ENCODE measurements around the gene POU2F3.

Gene POU2F3

DNA sequence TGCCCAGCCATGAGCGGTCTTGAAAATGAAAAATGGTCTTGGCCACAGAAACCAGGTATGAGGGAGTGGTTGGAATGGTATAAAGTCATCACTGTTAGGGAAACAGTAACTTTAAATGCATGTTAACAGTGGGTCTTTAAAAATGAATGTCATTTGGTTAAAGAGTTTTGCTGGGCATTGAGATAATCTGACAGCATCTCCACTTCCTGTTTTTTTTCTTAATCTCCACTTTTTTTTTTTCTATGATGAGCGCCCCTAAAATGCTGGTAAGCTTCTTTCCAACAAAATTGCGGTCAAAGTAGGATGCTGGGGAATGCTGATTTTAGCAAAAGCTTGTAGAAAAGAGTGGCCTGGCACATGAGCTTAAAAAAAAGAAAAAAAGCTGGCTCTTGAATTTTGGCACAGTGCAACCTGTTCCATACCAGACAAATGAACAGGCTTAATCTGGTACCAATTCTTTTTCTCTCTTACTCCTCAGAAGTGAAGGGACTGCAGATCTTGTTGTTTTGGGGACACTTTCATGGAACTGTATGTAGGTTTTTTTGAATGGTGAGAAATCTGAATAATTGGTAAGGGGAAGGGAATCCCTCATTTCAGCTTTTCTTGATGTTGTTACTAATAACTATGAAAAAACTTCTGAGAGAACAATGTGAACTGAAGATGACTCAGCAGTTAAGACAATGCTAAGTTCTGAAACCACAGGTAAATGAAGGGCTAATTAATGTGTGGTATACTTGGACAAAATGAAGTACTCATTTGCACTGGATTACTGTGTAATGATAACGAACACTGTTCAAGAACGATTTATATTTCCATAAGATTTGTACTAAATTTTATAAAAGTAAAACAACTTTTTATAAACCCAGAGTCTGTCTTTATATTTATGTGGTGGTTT, 93.1 kb downstream of the POU2F3 start:
- no peaks in the 10 kb centered on the region for H3K9me2 ChIP-seq (replicated peaks; ENCODE audit: insufficient read depth, low read length)
- H3K9me3 ChIP-seq (replicated peaks; ENCODE audit: insufficient read depth, low read length), result no peaks in the 10 kb centered on the region
- H3K79me2 ChIP-seq (ENCODE audit: low read length), result peaks cover 17% of the 10 kb centered on the region
- no peaks in the 10 kb centered on the region for H3K36me3 ChIP-seq (replicated peaks; ENCODE audit: insufficient read depth, low read length)
- H3K27ac ChIP-seq (ENCODE audit: low read length), result peak overlapping the region; percentile 57; the same call in 1 of the 2 replicates
- H4K20me1 ChIP-seq (ENCODE audit: insufficient read depth, low read length), result no peaks in the 10 kb centered on the region
- peak overlapping the region; percentile 36 for H3K4me2 ChIP-seq (ENCODE audit: low read depth, low read length)
- H3K27me3 ChIP-seq (replicated peaks; ENCODE audit: insufficient read depth, low read length), result no peaks in the 10 kb centered on the region
- TF ChIP-seq EZH2 (optimal IDR thresholded peaks at IDR 0.05; ENCODE audit: low read depth, low read length) (no peak), EZH2phosphoT487 (IDR thresholded peaks at IDR 0.05; ENCODE audit: low read length) (no peak)
- TF ChIP-seq, protein P1, sequence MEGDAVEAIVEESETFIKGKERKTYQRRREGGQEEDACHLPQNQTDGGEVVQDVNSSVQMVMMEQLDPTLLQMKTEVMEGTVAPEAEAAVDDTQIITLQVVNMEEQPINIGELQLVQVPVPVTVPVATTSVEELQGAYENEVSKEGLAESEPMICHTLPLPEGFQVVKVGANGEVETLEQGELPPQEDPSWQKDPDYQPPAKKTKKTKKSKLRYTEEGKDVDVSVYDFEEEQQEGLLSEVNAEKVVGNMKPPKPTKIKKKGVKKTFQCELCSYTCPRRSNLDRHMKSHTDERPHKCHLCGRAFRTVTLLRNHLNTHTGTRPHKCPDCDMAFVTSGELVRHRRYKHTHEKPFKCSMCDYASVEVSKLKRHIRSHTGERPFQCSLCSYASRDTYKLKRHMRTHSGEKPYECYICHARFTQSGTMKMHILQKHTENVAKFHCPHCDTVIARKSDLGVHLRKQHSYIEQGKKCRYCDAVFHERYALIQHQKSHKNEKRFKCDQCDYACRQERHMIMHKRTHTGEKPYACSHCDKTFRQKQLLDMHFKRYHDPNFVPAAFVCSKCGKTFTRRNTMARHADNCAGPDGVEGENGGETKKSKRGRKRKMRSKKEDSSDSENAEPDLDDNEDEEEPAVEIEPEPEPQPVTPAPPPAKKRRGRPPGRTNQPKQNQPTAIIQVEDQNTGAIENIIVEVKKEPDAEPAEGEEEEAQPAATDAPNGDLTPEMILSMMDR (IDR thresholded peaks at IDR 0.05; ENCODE audit: low read length), result no peak
- peak overlapping the region; percentile 11; the same call in 1 of the 2 replicates for H3K9ac ChIP-seq (ENCODE audit: low read length)
- no peak overlapping the region for H3K4me3 ChIP-seq (ENCODE audit: low read length)
- peaks cover 26% of the 10 kb centered on the region for H3F3A ChIP-seq (ENCODE audit: insufficient read depth, low read length)
- DNase-seq, result peak; percentile 65
- H3K4me1 ChIP-seq (ENCODE audit: low read length), result peaks cover 19% of the 10 kb centered on the region
- H2AFZ ChIP-seq (ENCODE audit: low read length), result peak overlapping the region; percentile 41; the same call in 1 of the 2 replicates

DNA sequence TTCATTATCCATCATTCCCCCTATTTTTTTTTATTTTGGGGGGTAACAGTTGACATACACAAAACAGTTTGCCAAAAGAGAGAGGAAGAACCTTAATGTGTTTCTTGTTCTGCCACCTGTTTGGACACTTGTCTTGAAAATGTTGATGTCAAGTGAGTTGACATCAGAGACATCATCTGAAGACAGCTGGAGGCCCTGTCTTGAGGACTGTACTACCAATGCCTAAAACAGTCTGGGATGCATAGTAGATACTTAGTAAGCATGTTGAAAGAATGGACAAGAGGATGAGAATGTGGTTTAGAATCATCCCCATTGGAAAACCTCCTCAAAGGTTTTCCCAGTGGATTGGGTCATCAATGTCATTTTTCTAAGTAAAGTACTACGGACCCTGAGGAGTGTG, 93.9 kb downstream of the POU2F3 start:
- Histone ChIP-seq H3K9me3 (replicated peaks; ENCODE audit: insufficient read depth, low read length) (no peaks in the 10 kb centered on the region), H3K79me2 (ENCODE audit: low read length) (peaks cover 24% of the 10 kb centered on the region), H3K9me2 (replicated peaks; ENCODE audit: insufficient read depth, low read length) (no peaks in the 10 kb centered on the region), H3K27ac (ENCODE audit: low read length) (peak overlapping the region; percentile 57; the same call in 1 of the 2 replicates), H4K20me1 (ENCODE audit: insufficient read depth, low read length) (no peaks in the 10 kb centered on the region), H2AFZ (ENCODE audit: low read length) (no peak overlapping the region), H3K27me3 (replicated peaks; ENCODE audit: insufficient read depth, low read length) (no peaks in the 10 kb centered on the region), H3K36me3 (replicated peaks; ENCODE audit: insufficient read depth, low read length) (no peaks in the 10 kb centered on the region), H3K4me1 (ENCODE audit: low read length) (peaks cover 19% of the 10 kb centered on the region), H3K9ac (ENCODE audit: low read length) (no peak overlapping the region), H3F3A (ENCODE audit: insufficient read depth, low read length) (peaks cover 27% of the 10 kb centered on the region), H3K4me2 (ENCODE audit: low read depth, low read length) (peak overlapping the region; percentile 36), H3K4me3 (ENCODE audit: low read length) (no peak overlapping the region)
- TF ChIP-seq EZH2 (optimal IDR thresholded peaks at IDR 0.05; ENCODE audit: low read depth, low read length), result no peak
- no peak for TF ChIP-seq EZH2phosphoT487 (IDR thresholded peaks at IDR 0.05; ENCODE audit: low read length)
- TF ChIP-seq, protein P1 (IDR thresholded peaks at IDR 0.05; ENCODE audit: low read length), result no peak
- peak; percentile 39 for DNase-seq

DNA sequence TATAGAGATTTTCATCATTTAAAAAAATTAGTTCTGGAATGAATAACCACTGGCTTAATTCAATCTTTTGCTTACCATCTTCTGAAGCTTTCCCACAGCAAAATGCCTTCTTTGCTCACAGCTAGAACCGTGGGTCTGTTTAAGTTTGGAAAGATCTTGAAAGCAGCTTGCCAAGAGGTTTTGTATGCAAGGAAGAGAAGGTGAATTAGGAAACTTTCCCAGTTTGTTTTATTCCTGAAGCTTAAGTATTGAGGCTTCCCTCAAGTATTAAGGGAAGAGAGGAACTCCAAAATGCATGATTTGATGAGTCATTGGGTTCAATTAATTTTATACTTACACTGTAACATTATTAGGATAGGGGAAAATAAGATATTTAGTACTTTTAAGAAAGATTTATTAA, 94.4 kb downstream of the POU2F3 start:
- no peaks in the 10 kb centered on the region for H3K36me3 ChIP-seq (replicated peaks; ENCODE audit: insufficient read depth, low read length)
- no peak overlapping the region for H3K4me3 ChIP-seq (ENCODE audit: low read length)
- H3K9me3 ChIP-seq (replicated peaks; ENCODE audit: insufficient read depth, low read length), result no peaks in the 10 kb centered on the region
- DNase-seq, result no peak
- H3K4me2 ChIP-seq (ENCODE audit: low read depth, low read length), result peak overlapping the region; percentile 36; the same call in 1 of the 2 replicates
- H3K9me2 ChIP-seq (replicated peaks; ENCODE audit: insufficient read depth, low read length), result no peaks in the 10 kb centered on the region
- H3K27ac ChIP-seq (ENCODE audit: low read length), result no peak overlapping the region
- TF ChIP-seq EZH2 (optimal IDR thresholded peaks at IDR 0.05; ENCODE audit: low read depth, low read length) (no peak), EZH2phosphoT487 (IDR thresholded peaks at IDR 0.05; ENCODE audit: low read length) (no peak)
- TF ChIP-seq, protein P1 (IDR thresholded peaks at IDR 0.05; ENCODE audit: low read length), result no peak
- H4K20me1 ChIP-seq (ENCODE audit: insufficient read depth, low read length), result no peaks in the 10 kb centered on the region
- H2AFZ ChIP-seq (ENCODE audit: low read length), result no peak overlapping the region
- peaks cover 21% of the 10 kb centered on the region for H3K4me1 ChIP-seq (ENCODE audit: low read length)
- H3K79me2 ChIP-seq (ENCODE audit: low read length), result peaks cover 29% of the 10 kb centered on the region
- no peaks in the 10 kb centered on the region for H3K27me3 ChIP-seq (replicated peaks; ENCODE audit: insufficient read depth, low read length)
- peaks cover 32% of the 10 kb centered on the region for H3F3A ChIP-seq (ENCODE audit: insufficient read depth, low read length)
- H3K9ac ChIP-seq (ENCODE audit: low read length), result no peak overlapping the region
